DOHH2 (cell line): ENCODE data around the gene ANKDD1B.

Source experiments
- EZH2phosphoT487 ChIP-seq: fragments of 200-600 bp; sonication (generic); IDR thresholded peaks from 2 replicates; pipeline ENCODE4 v1.6.1; 2017; ENCODE audit warnings: borderline replicate concordance, mild to moderate bottlenecking, antibody characterized with exemption, low read length, moderate library complexity, mixed read lengths
- TF ChIP-seq, protein P1 (sequence below): fragments of 200-600 bp; sonication (generic); IDR thresholded peaks from one replicate; pipeline ENCODE4 v1.5.1; 2014; ENCODE audit warnings: antibody characterized with exemption, mild to moderate bottlenecking, low read depth, low read length; ENCODE audit not compliant: poor library complexity, severe bottlenecking

DNA sequence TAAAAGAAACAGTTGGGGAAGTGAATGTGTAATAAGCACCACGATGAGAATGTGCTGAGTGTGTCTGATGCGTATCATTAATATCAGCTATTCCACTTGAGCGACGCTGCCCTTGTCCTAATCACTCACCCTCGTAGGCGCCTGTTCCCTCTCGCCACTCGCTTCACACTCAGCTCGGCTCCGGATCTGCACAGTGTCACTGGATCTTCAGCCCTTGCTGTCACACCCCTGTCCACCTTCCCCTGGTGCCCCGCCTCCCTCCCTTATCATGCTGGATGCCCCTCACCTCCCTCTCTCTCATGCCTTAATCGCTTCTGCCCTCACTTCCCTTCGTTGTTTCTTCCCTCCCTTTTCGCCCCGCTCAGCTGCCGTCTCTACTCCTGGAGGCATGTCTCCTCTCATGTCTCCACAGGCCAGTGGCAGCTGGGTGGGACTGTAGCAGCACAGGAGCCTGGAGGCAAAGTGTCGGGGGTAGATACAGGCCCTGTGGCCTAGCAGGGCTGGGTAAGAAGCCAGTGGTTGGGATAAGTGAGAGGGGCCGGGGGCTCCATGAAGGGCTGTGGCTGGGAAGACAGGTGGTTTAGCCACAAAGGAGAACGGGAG, 43.5 kb downstream of the ANKDD1B start:
- TF ChIP-seq, protein P1, sequence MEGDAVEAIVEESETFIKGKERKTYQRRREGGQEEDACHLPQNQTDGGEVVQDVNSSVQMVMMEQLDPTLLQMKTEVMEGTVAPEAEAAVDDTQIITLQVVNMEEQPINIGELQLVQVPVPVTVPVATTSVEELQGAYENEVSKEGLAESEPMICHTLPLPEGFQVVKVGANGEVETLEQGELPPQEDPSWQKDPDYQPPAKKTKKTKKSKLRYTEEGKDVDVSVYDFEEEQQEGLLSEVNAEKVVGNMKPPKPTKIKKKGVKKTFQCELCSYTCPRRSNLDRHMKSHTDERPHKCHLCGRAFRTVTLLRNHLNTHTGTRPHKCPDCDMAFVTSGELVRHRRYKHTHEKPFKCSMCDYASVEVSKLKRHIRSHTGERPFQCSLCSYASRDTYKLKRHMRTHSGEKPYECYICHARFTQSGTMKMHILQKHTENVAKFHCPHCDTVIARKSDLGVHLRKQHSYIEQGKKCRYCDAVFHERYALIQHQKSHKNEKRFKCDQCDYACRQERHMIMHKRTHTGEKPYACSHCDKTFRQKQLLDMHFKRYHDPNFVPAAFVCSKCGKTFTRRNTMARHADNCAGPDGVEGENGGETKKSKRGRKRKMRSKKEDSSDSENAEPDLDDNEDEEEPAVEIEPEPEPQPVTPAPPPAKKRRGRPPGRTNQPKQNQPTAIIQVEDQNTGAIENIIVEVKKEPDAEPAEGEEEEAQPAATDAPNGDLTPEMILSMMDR = no peak
- TF ChIP-seq EZH2phosphoT487 = no peak
